Measurements from ENCODE around the gene EDN2.

Gene EDN2

GRCh38 chr1:41516168-41517061 lies 31.9 kb upstream of the EDN2 start:
- peak; percentile 38 for DNase-seq

GRCh38 chr1:41515778-41516167 lies 31.3 kb upstream of the EDN2 start:
- no peak for DNase-seq

- no peak for DNase-seq
Measured at GRCh38 chr1:41515131-41515678, 30.7 kb upstream of the EDN2 start.

GRCh38 chr1:41514381-41514780 lies 29.9 kb upstream of the EDN2 start:
- DNase-seq, result no peak

GRCh38 chr1:41513383-41513735 lies 28.9 kb upstream of the EDN2 start:
- DNase-seq, result peak; percentile 33

GRCh38 chr1:41512701-41513382 lies 28.4 kb upstream of the EDN2 start:
- DNase-seq, result no peak

GRCh38 chr1:41511239-41511540 lies 26.7 kb upstream of the EDN2 start:
- no peak for DNase-seq

GRCh38 chr1:41510531-41511238 lies 26.2 kb upstream of the EDN2 start:
- DNase-seq, result no peak

- no peak for DNase-seq
Measured at GRCh38 chr1:41509270-41509671, 24.8 kb upstream of the EDN2 start.

- DNase-seq, result no peak
Measured at GRCh38 chr1:41508290-41508689, 23.8 kb upstream of the EDN2 start.

GRCh38 chr1:41507836-41508235 lies 23.4 kb upstream of the EDN2 start:
- DNase-seq, result no peak

- DNase-seq, result no peak
Measured at GRCh38 chr1:41507110-41507720, 22.7 kb upstream of the EDN2 start.

- DNase-seq, result no peak
Measured at GRCh38 chr1:41504114-41505035, 19.9 kb upstream of the EDN2 start.

- DNase-seq, result no peak
Measured at GRCh38 chr1:41503538-41504113, 19.1 kb upstream of the EDN2 start.

- DNase-seq, result no peak
Measured at GRCh38 chr1:41502912-41503311, 18.4 kb upstream of the EDN2 start.

GRCh38 chr1:41501581-41501980 lies 17.1 kb upstream of the EDN2 start:
- DNase-seq, result no peak

GRCh38 chr1:41500781-41501518 lies 16.5 kb upstream of the EDN2 start:
- no peak for DNase-seq

GRCh38 chr1:41500378-41500777 lies 15.9 kb upstream of the EDN2 start:
- no peak for DNase-seq

- no peak for DNase-seq
Measured at GRCh38 chr1:41499591-41499990, 15.1 kb upstream of the EDN2 start.

GRCh38 chr1:41498804-41499203 lies 14.3 kb upstream of the EDN2 start:
- no peak for DNase-seq

- DNase-seq, result no peak
Measured at GRCh38 chr1:41498391-41498790, 13.9 kb upstream of the EDN2 start.
